HG03135 (cell line): ENCODE measurements around the gene MCF2L.
"Not testable (repeated sequence)": the region's sequence is repeated elsewhere in the genome, so short reads cannot be mapped to it uniquely, and the experiment has no call there.

Experiments
- ATAC-seq: cut with Tn5 transposase; IDR thresholded peaks from one replicate; pipeline ENCODE4 v1.9.1; 2021; ENCODE audit warnings: mild to moderate bottlenecking, moderate library complexity; ENCODE audit not compliant: unreplicated experiment

The MCF2L gene

GRCh38 chr13:113090806-113091205 lies 121.8 kb downstream of the MCF2L start:
- ATAC-seq: no peak

- no peak for ATAC-seq
Measured at GRCh38 chr13:113091211-113091771, 122.3 kb downstream of the MCF2L start.

GRCh38 chr13:113091891-113092775 lies 123.1 kb downstream of the MCF2L start:
- ATAC-seq: no peak

GRCh38 chr13:113092776-113093579 lies 124.0 kb downstream of the MCF2L start:
- no peak for ATAC-seq

- ATAC-seq: no peak
Measured at GRCh38 chr13:113093580-113094409, 124.8 kb downstream of the MCF2L start.

- no peak for ATAC-seq
Measured at GRCh38 chr13:113094410-113094800, 125.4 kb downstream of the MCF2L start.

- ATAC-seq: no peak
Measured at GRCh38 chr13:113095146-113096051, 126.4 kb downstream of the MCF2L start.

- ATAC-seq: no peak
Measured at GRCh38 chr13:113096052-113096744, 127.2 kb downstream of the MCF2L start.

GRCh38 chr13:113096745-113097305 lies 127.8 kb downstream of the MCF2L start:
- no peak for ATAC-seq

- ATAC-seq: no peak
Measured at GRCh38 chr13:113097651-113098050, 128.6 kb downstream of the MCF2L start.

GRCh38 chr13:113098162-113098732 lies 129.2 kb downstream of the MCF2L start:
- ATAC-seq: no peak

GRCh38 chr13:113099142-113099541 lies 130.1 kb downstream of the MCF2L start:
- no peak for ATAC-seq

GRCh38 chr13:113102302-113102701 lies 133.3 kb downstream of the MCF2L start:
- not testable (repeated sequence) for ATAC-seq

GRCh38 chr13:113102727-113103126 lies 133.7 kb downstream of the MCF2L start:
- no peak for ATAC-seq

- ATAC-seq: no peak
Measured at GRCh38 chr13:113103646-113104045, 134.6 kb downstream of the MCF2L start.

GRCh38 chr13:113105032-113105920 lies 136.3 kb downstream of the MCF2L start, which contains the start of gene F7:
F7 (plus strand) TSS chr13:113105791; CDS start chr13:113105842, 51 bp downstream.
- no peak for ATAC-seq

GRCh38 chr13:113105921-113106452 lies 137.0 kb downstream of the MCF2L start:
- no peak for ATAC-seq
